ENCODE measurements around the gene HEG1. TPM values are rescaled to one million over a fixed set of nuclear protein-coding genes. Genes with fewer than 3 reads are reported as not detected.

The HEG1 gene
- total and polyA plus RNA-seq, 5 donors: 42.3 to 193 (median 145) TPM

GRCh38 chr3:125032100-125032643, 23.6 kb downstream of the HEG1 start:
- Histone ChIP-seq H3K4me3 (ENCODE audit: low read length) (no peak overlapping the region), H3K27ac (ENCODE audit: low read length) (peak overlapping the region; percentile 56), H3K9me3 (ENCODE audit: control insufficient read depth, low read length) (no peaks in the 10 kb centered on the region), H3K4me1 (ENCODE audit: control insufficient read depth, insufficient read depth, low read length) (peaks cover 26% of the 10 kb centered on the region), H3K27me3 (ENCODE audit: control insufficient read depth, insufficient read depth) (no peaks in the 10 kb centered on the region)
- DNase-seq (peak in 1 of 3 donors; percentile 56), ATAC-seq (peak; percentile 59 to 86)
- intact Hi-C loops (cut with DNase I): no loop called here
- WGBS: 38% methylated on average over 5 of the region's 5 CpGs

GRCh38 chr3:125031544-125031943, 24.3 kb downstream of the HEG1 start:
- DNase-seq (no peak), ATAC-seq (peak in 1 of 2 donors; percentile 19)
- intact Hi-C loops (cut with DNase I): no loop called here
- Histone ChIP-seq H3K4me3 (ENCODE audit: low read length) (no peak overlapping the region), H3K27ac (ENCODE audit: low read length) (no peak overlapping the region), H3K9me3 (ENCODE audit: control insufficient read depth, low read length) (no peaks in the 10 kb centered on the region), H3K4me1 (ENCODE audit: control insufficient read depth, insufficient read depth, low read length) (peaks cover 25% of the 10 kb centered on the region), H3K27me3 (ENCODE audit: control insufficient read depth, insufficient read depth) (no peaks in the 10 kb centered on the region)
- WGBS: 83% methylated on average over 4 of the region's 4 CpGs

- Histone ChIP-seq H3K27ac (ENCODE audit: low read length) (no peak overlapping the region), H3K4me1 (ENCODE audit: control insufficient read depth, insufficient read depth, low read length) (peaks cover 34% of the 10 kb centered on the region), H3K4me3 (ENCODE audit: low read length) (no peak overlapping the region), H3K27me3 (ENCODE audit: control insufficient read depth, insufficient read depth) (no peaks in the 10 kb centered on the region), H3K9me3 (ENCODE audit: control insufficient read depth, low read length) (no peaks in the 10 kb centered on the region)
- no peak for DNase-seq
- intact Hi-C loops (cut with DNase I): no loop called here
- 69% methylated on average over 4 of the region's 4 CpGs for WGBS
- no peak for ATAC-seq
Measured at GRCh38 chr3:125028657-125029056, 27.1 kb downstream of the HEG1 start.

- no peak for ATAC-seq
- no peaks in the 10 kb centered on the region for H3K27me3 ChIP-seq (ENCODE audit: control insufficient read depth, insufficient read depth)
- H3K9me3 ChIP-seq (ENCODE audit: control insufficient read depth, low read length): no peaks in the 10 kb centered on the region
- no peak overlapping the region for H3K4me3 ChIP-seq (ENCODE audit: low read length)
- intact Hi-C loops (cut with DNase I): no loop called here
- H3K27ac ChIP-seq (ENCODE audit: low read length): no peak overlapping the region
- DNase-seq: no peak
- peaks cover 23% of the 10 kb centered on the region for H3K4me1 ChIP-seq (ENCODE audit: control insufficient read depth, insufficient read depth, low read length)
- WGBS: 49% methylated on average over 2 of the region's 2 CpGs
Measured at GRCh38 chr3:125025642-125026041, 30.2 kb downstream of the HEG1 start.

GRCh38 chr3:125024817-125025216, 31.0 kb downstream of the HEG1 start:
- DNase-seq: peak; percentile 44 to 76 (median 72)
- Histone ChIP-seq H3K4me1 (ENCODE audit: control insufficient read depth, insufficient read depth, low read length) (peaks cover 23% of the 10 kb centered on the region), H3K27ac (ENCODE audit: low read length) (peak overlapping the region; percentile 92), H3K9me3 (ENCODE audit: control insufficient read depth, low read length) (no peaks in the 10 kb centered on the region), H3K4me3 (ENCODE audit: low read length) (no peak overlapping the region), H3K27me3 (ENCODE audit: control insufficient read depth, insufficient read depth) (no peaks in the 10 kb centered on the region)
- WGBS: 41% methylated on average over 5 of the region's 5 CpGs
- peak; percentile 86 to 90 for ATAC-seq
- intact Hi-C loops (cut with DNase I): no loop called here

- H3K4me1 ChIP-seq (ENCODE audit: control insufficient read depth, insufficient read depth, low read length): peaks cover 21% of the 10 kb centered on the region
- peak in 1 of 2 donors; percentile 62 for ATAC-seq
- 51% methylated on average over 8 of the region's 8 CpGs for WGBS
- no peak overlapping the region for H3K4me3 ChIP-seq (ENCODE audit: low read length)
- H3K27me3 ChIP-seq (ENCODE audit: control insufficient read depth, insufficient read depth): no peaks in the 10 kb centered on the region
- H3K27ac ChIP-seq (ENCODE audit: low read length): peak overlapping the region; percentile 20
- H3K9me3 ChIP-seq (ENCODE audit: control insufficient read depth, low read length): no peaks in the 10 kb centered on the region
- no peak for DNase-seq
- intact Hi-C loops (cut with DNase I): no loop called here
Measured at GRCh38 chr3:125023833-125024555, 31.8 kb downstream of the HEG1 start.

GRCh38 chr3:125022206-125022605, 33.6 kb downstream of the HEG1 start:
- Histone ChIP-seq H3K9me3 (ENCODE audit: control insufficient read depth, low read length) (no peaks in the 10 kb centered on the region), H3K27ac (ENCODE audit: low read length) (no peak overlapping the region), H3K27me3 (ENCODE audit: control insufficient read depth, insufficient read depth) (no peaks in the 10 kb centered on the region), H3K4me1 (ENCODE audit: control insufficient read depth, insufficient read depth, low read length) (peaks cover 15% of the 10 kb centered on the region), H3K4me3 (ENCODE audit: low read length) (no peak overlapping the region)
- intact Hi-C loops (cut with DNase I): no loop called here
- ATAC-seq: no peak
- DNase-seq: no peak
- 58% methylated on average over 2 of the region's 2 CpGs for WGBS

GRCh38 chr3:125019271-125019670, 36.5 kb downstream of the HEG1 start:
- ATAC-seq (no peak), DNase-seq (no peak)
- H3K9me3 ChIP-seq (ENCODE audit: control insufficient read depth, low read length): no peaks in the 10 kb centered on the region
- WGBS: 66% methylated on average over 3 of the region's 3 CpGs
- intact Hi-C loops (cut with DNase I): loop anchor here in 1 of 4 donors (5.0 kb wide), 1 partner anchor 33 kb away; no protein-coding TSS in a partner anchor
- H3K4me1 ChIP-seq (ENCODE audit: control insufficient read depth, insufficient read depth, low read length): peaks cover 7% of the 10 kb centered on the region
- no peak overlapping the region for H3K27ac ChIP-seq (ENCODE audit: low read length)
- no peak overlapping the region for H3K4me3 ChIP-seq (ENCODE audit: low read length)
- no peaks in the 10 kb centered on the region for H3K27me3 ChIP-seq (ENCODE audit: control insufficient read depth, insufficient read depth)

- DNase-seq (no peak), ATAC-seq (no peak)
- 81% methylated on average over 2 of the region's 2 CpGs for WGBS
- H3K27ac ChIP-seq (ENCODE audit: low read length): no peak overlapping the region
- no peaks in the 10 kb centered on the region for H3K9me3 ChIP-seq (ENCODE audit: control insufficient read depth, low read length)
- H3K4me1 ChIP-seq (ENCODE audit: control insufficient read depth, insufficient read depth, low read length): peaks cover 5% of the 10 kb centered on the region
- H3K27me3 ChIP-seq (ENCODE audit: control insufficient read depth, insufficient read depth): no peaks in the 10 kb centered on the region
- intact Hi-C loops (cut with DNase I): loop anchor here in 1 of 4 donors (5.0 kb wide), 1 partner anchor 35 kb away; no protein-coding TSS in a partner anchor
- no peak overlapping the region for H3K4me3 ChIP-seq (ENCODE audit: low read length)
Measured at GRCh38 chr3:125017406-125017805, 38.4 kb downstream of the HEG1 start.

GRCh38 chr3:125014570-125015179, 41.1 kb downstream of the HEG1 start:
- DNase-seq: peak in 1 of 3 donors; percentile 48
- Histone ChIP-seq H3K27me3 (ENCODE audit: control insufficient read depth, insufficient read depth) (no peaks in the 10 kb centered on the region), H3K27ac (ENCODE audit: low read length) (peak overlapping the region; percentile 40), H3K4me1 (ENCODE audit: control insufficient read depth, insufficient read depth, low read length) (no peaks in the 10 kb centered on the region), H3K9me3 (ENCODE audit: control insufficient read depth, low read length) (no peaks in the 10 kb centered on the region), H3K4me3 (ENCODE audit: low read length) (no peak overlapping the region)
- peak; percentile 38 to 70 for ATAC-seq
- intact Hi-C loops (cut with DNase I): loop anchor here in 1 of 4 donors (5.0 kb wide), 1 partner anchor 38 kb away; no protein-coding TSS in a partner anchor
- 70% methylated on average over 19 of the region's 19 CpGs for WGBS

- no peak for ATAC-seq
- intact Hi-C loops (cut with DNase I): no loop called here
- Histone ChIP-seq H3K4me3 (ENCODE audit: low read length) (no peak overlapping the region), H3K27me3 (ENCODE audit: control insufficient read depth, insufficient read depth) (no peaks in the 10 kb centered on the region), H3K27ac (ENCODE audit: low read length) (no peak overlapping the region), H3K9me3 (ENCODE audit: control insufficient read depth, low read length) (no peaks in the 10 kb centered on the region), H3K4me1 (ENCODE audit: control insufficient read depth, insufficient read depth, low read length) (no peaks in the 10 kb centered on the region)
- 86% methylated on average over 1 of the region's 1 CpG for WGBS
- no peak for DNase-seq
Measured at GRCh38 chr3:125013095-125013494, 42.7 kb downstream of the HEG1 start.

All from right cardiac atrium (tissue), 5 donors.